RWPE2 (cell line): ENCODE measurements around the gene CIC.

Source experiments
- ATAC-seq: fragments of 200-7000 bp; cut with Tn5 transposase; 3 replicates; pipeline ENCODE4 v1.9.1; 2021; ENCODE audit warnings: low read depth
- DNase-seq: peaks from one replicate; pipeline ENCODE4 v3.0.0-alpha.2; 2020; ENCODE audit warnings: low spot score
- H3K27ac ChIP-seq: fragments of 450-650 bp; 2 replicates; pipeline ENCODE4 v1.5.1; 2017; ENCODE audit warnings: mild to moderate bottlenecking; ENCODE audit not compliant: poor library complexity, severe bottlenecking
- H3K27me3 ChIP-seq: fragments of 250-450 bp; sonication (Bioruptor Pico); 2 replicates; pipeline ENCODE4 v1.5.1; 2021; ENCODE audit warnings: mild to moderate bottlenecking, moderate library complexity; ENCODE audit not compliant: insufficient read depth, poor library complexity, severe bottlenecking
- H3K36me3 ChIP-seq: fragments of 250-450 bp; sonication (Bioruptor Pico); 2 replicates; pipeline ENCODE4 v1.5.1; 2020; ENCODE audit warnings: low read depth, mild to moderate bottlenecking, moderate library complexity
- H3K4me1 ChIP-seq: fragments of 250-450 bp; sonication (Bioruptor Pico); 2 replicates; pipeline ENCODE4 v1.5.1; 2021; ENCODE audit warnings: mild to moderate bottlenecking, moderate library complexity; ENCODE audit not compliant: insufficient read depth, poor library complexity, severe bottlenecking
- H3K4me3 ChIP-seq: fragments of 250-450 bp; sonication (Bioruptor Pico); 2 replicates; pipeline ENCODE4 v1.5.1; 2021; ENCODE audit warnings: mild to moderate bottlenecking, moderate library complexity; ENCODE audit not compliant: severe bottlenecking
- H3K9me3 ChIP-seq: fragments of 250-450 bp; sonication (Bioruptor Pico); 2 replicates; pipeline ENCODE4 v1.5.1; 2021; ENCODE audit warnings: mild to moderate bottlenecking, moderate library complexity; ENCODE audit not compliant: severe bottlenecking
- CTCF ChIP-seq: fragments of 450-650 bp; IDR thresholded peaks from one replicate; pipeline ENCODE4 v1.5.1; 2017; ENCODE audit warnings: mild to moderate bottlenecking, moderate library complexity; ENCODE audit not compliant: poor library complexity, severe bottlenecking

CIC gene

GRCh38 chr19:42249769-42250168 lies 19.3 kb upstream of the CIC start:
- Histone ChIP-seq H3K4me3 (no peak overlapping the region), H3K4me1 (peaks cover 7% of the 10 kb centered on the region), H3K27me3 (no peaks in the 10 kb centered on the region), H3K36me3 (peaks cover 38% of the 10 kb centered on the region), H3K27ac (peak overlapping the region; percentile 96), H3K9me3 (no peaks in the 10 kb centered on the region)
- TF ChIP-seq CTCF = no peak
- DNase-seq (no peak), ATAC-seq (no peak)

- H3K9me3 ChIP-seq = no peaks in the 10 kb centered on the region
- ATAC-seq (no peak), DNase-seq (no peak)
- no peaks in the 10 kb centered on the region for H3K27me3 ChIP-seq
- no peak for TF ChIP-seq CTCF
- peaks cover 38% of the 10 kb centered on the region for H3K36me3 ChIP-seq
- H3K4me3 ChIP-seq = peak overlapping the region; percentile 5
- peaks cover 7% of the 10 kb centered on the region for H3K4me1 ChIP-seq
- peak overlapping the region; percentile 96 for H3K27ac ChIP-seq
Observed at GRCh38 chr19:42250183-42250665, 18.8 kb upstream of the CIC start.

GRCh38 chr19:42250666-42251531 lies 18.2 kb upstream of the CIC start:
- peaks cover 38% of the 10 kb centered on the region for H3K36me3 ChIP-seq
- peaks cover 7% of the 10 kb centered on the region for H3K4me1 ChIP-seq
- TF ChIP-seq CTCF = no peak
- H3K27me3 ChIP-seq = no peaks in the 10 kb centered on the region
- H3K9me3 ChIP-seq = no peaks in the 10 kb centered on the region
- peak overlapping the region; percentile 96 for H3K27ac ChIP-seq
- peak overlapping the region; percentile 5 for H3K4me3 ChIP-seq
- DNase-seq (no peak), ATAC-seq (no peak)

- H3K9me3 ChIP-seq = no peaks in the 10 kb centered on the region
- peaks cover 7% of the 10 kb centered on the region for H3K4me1 ChIP-seq
- H3K27ac ChIP-seq = peak overlapping the region; percentile 96
- peak; percentile 15; the same call in 1 of the 3 replicates for ATAC-seq
- H3K36me3 ChIP-seq = peaks cover 34% of the 10 kb centered on the region
- no peaks in the 10 kb centered on the region for H3K27me3 ChIP-seq
- TF ChIP-seq CTCF = no peak
- no peak for DNase-seq
- H3K4me3 ChIP-seq = peak overlapping the region; percentile 79
Observed at GRCh38 chr19:42251572-42252358, 17.3 kb upstream of the CIC start.
